H9 (cell line): ENCODE measurements around the gene DTYMK. TPM values are rescaled to one million over a fixed set of nuclear protein-coding genes. Genes with fewer than 3 reads are reported as not detected.

Source experiments
- DNase-seq: peaks from one replicate; pipeline ENCODE4 v3.0.0-alpha.2; 2017
- H2AFZ ChIP-seq: one replicate; pipeline ENCODE4 v1.6.1; 2013; ENCODE audit warnings: mild to moderate bottlenecking, low read length, control low read depth, moderate library complexity
- H2AK5ac ChIP-seq: 2 replicates; pipeline ENCODE4 v1.6.1; 2013; ENCODE audit warnings: low read length, control low read depth, mixed read lengths; ENCODE audit not compliant: insufficient read length
- H2BK120ac ChIP-seq: one replicate; pipeline ENCODE4 v1.6.1; 2013; ENCODE audit warnings: low read depth, mild to moderate bottlenecking, low read length, control low read depth, inconsistent platforms; ENCODE audit not compliant: poor library complexity, severe bottlenecking
- H2BK12ac ChIP-seq: 2 replicates; pipeline ENCODE4 v1.6.1; 2013; ENCODE audit warnings: low read length, control low read depth, mixed read lengths, low read depth; ENCODE audit not compliant: insufficient read length
- H2BK15ac ChIP-seq: 2 replicates; pipeline ENCODE4 v1.6.1; 2013; ENCODE audit warnings: low read depth, low read length, control low read depth
- H2BK20ac ChIP-seq: one replicate; pipeline ENCODE4 v1.6.1; 2013; ENCODE audit warnings: low read depth, mild to moderate bottlenecking, low read length, control low read depth, inconsistent platforms; ENCODE audit not compliant: poor library complexity, severe bottlenecking
- H2BK5ac ChIP-seq: 2 replicates; pipeline ENCODE4 v1.6.1; 2013; ENCODE audit warnings: low read length, control low read depth, mixed read lengths; ENCODE audit not compliant: insufficient read length
- H3K14ac ChIP-seq: 2 replicates; pipeline ENCODE4 v1.6.1; 2013; ENCODE audit warnings: low read length, control low read depth; ENCODE audit not compliant: insufficient read depth
- H3K18ac ChIP-seq: 2 replicates; pipeline ENCODE4 v1.6.1; 2013; ENCODE audit warnings: low read depth, mild to moderate bottlenecking, mixed read lengths, low read length, control low read depth; ENCODE audit not compliant: insufficient read length
- H3K23ac ChIP-seq: 2 replicates; pipeline ENCODE4 v1.6.1; 2013; ENCODE audit warnings: low read length, control low read depth, mixed read lengths, low read depth; ENCODE audit not compliant: insufficient read length
- H3K23me2 ChIP-seq: 2 replicates; pipeline ENCODE4 v1.6.1; 2013; ENCODE audit warnings: low read depth, mild to moderate bottlenecking, mixed read lengths, low read length, control low read depth; ENCODE audit not compliant: insufficient read length, poor library complexity, severe bottlenecking
- H3K27ac ChIP-seq: 2 replicates; pipeline ENCODE4 v1.5.1; 2013; ENCODE audit warnings: low read length, control low read depth, mixed read lengths, low read depth; ENCODE audit not compliant: insufficient read length
- H3K27me3 ChIP-seq: 2 replicates; pipeline ENCODE4 v1.6.1; 2013; ENCODE audit warnings: low read length, control low read depth, inconsistent platforms; ENCODE audit not compliant: insufficient read depth
- H3K4ac ChIP-seq: 2 replicates; pipeline ENCODE4 v1.6.1; 2013; ENCODE audit warnings: low read depth, mild to moderate bottlenecking, control low read depth, inconsistent platforms, low read length, moderate library complexity
- H3K4me1 ChIP-seq: 2 replicates; pipeline ENCODE4 v1.6.1; 2013; ENCODE audit warnings: low read length, control low read depth, inconsistent platforms; ENCODE audit not compliant: insufficient read depth
- H3K4me2 ChIP-seq: 2 replicates; pipeline ENCODE4 v1.6.1; 2013; ENCODE audit warnings: low read length, control low read depth, mixed read lengths; ENCODE audit not compliant: insufficient read length, insufficient read depth
- H3K56ac ChIP-seq: 2 replicates; pipeline ENCODE4 v1.6.1; 2013; ENCODE audit warnings: low read depth, mild to moderate bottlenecking, mixed read lengths, low read length, control low read depth; ENCODE audit not compliant: insufficient read length
- H3K79me1 ChIP-seq: 2 replicates; pipeline ENCODE4 v1.6.1; 2013; ENCODE audit warnings: low read depth, mild to moderate bottlenecking, moderate library complexity, low read length, control low read depth, inconsistent platforms; ENCODE audit not compliant: insufficient read depth, poor library complexity, severe bottlenecking
- H3K79me2 ChIP-seq: 2 replicates; pipeline ENCODE4 v1.6.1; 2013; ENCODE audit warnings: low read length, control low read depth, inconsistent platforms; ENCODE audit not compliant: insufficient read depth
- H3K9ac ChIP-seq: 2 replicates; pipeline ENCODE4 v1.6.1; 2013; ENCODE audit warnings: low read length, control low read depth, mixed read lengths; ENCODE audit not compliant: insufficient read length; ENCODE audit errors: extremely low read depth
- H3K9me3 ChIP-seq: one replicate; pipeline ENCODE4 v1.6.1; 2013; ENCODE audit warnings: low read depth, low read length, inconsistent platforms; ENCODE audit not compliant: control insufficient read depth
- H3T11ph ChIP-seq: one replicate; pipeline ENCODE4 v1.6.1; 2013; ENCODE audit warnings: mild to moderate bottlenecking, low read length, control low read depth, inconsistent platforms
- H4K20me1 ChIP-seq: one replicate; pipeline ENCODE4 v1.6.1; 2013; ENCODE audit not compliant: control insufficient read depth, insufficient read length, insufficient read depth
- H4K5ac ChIP-seq: 2 replicates; pipeline ENCODE4 v1.6.1; 2013; ENCODE audit warnings: low read depth, mild to moderate bottlenecking, mixed read lengths, low read length, control low read depth; ENCODE audit not compliant: insufficient read length
- H4K8ac ChIP-seq: replicated peaks from 2 replicates; pipeline ENCODE4 v1.6.1; 2013; ENCODE audit warnings: low read length, control low read depth, mixed read lengths, low read depth; ENCODE audit not compliant: insufficient read length
- H4K91ac ChIP-seq: 2 replicates; pipeline ENCODE4 v1.6.1; 2013; ENCODE audit warnings: low read depth, mild to moderate bottlenecking, moderate library complexity, mixed read lengths, low read length, control low read depth; ENCODE audit not compliant: insufficient read length
- H3K27ac Mint-ChIP-seq, 3 experiments: 2 replicates in 2 of 3; 3 replicates in 1 of 3; pipeline ENCODE4 v1.8.0; 2020 to 2021; ENCODE audit warnings: mixed read lengths in 3 of 3, mild to moderate bottlenecking in 1 of 3, moderate library complexity in 1 of 3
- H3K27me3 Mint-ChIP-seq: 2 replicates; pipeline ENCODE4 v1.8.0; 2021; ENCODE audit warnings: low read depth, mild to moderate bottlenecking, moderate library complexity, mixed read lengths
- H3K36me3 Mint-ChIP-seq, 3 experiments: 2 replicates in 2 of 3; 3 replicates in 1 of 3; pipeline ENCODE4 v1.8.0; 2020 to 2021; ENCODE audit warnings: low read depth in 3 of 3, mixed read lengths in 3 of 3; ENCODE audit not compliant: insufficient read depth in 1 of 3
- H3K4me1 Mint-ChIP-seq, 2 experiments: 2 replicates each; pipeline ENCODE4 v1.8.0; 2020; ENCODE audit warnings: mixed read lengths in 2 of 2
- H3K4me3 Mint-ChIP-seq, 2 experiments: 2 replicates in 1 of 2; 3 replicates in 1 of 2; pipeline ENCODE4 v1.8.0; 2020 to 2021; ENCODE audit warnings: mild to moderate bottlenecking in 2 of 2, mixed read lengths in 2 of 2, moderate library complexity in 1 of 2
- H3K9me3 Mint-ChIP-seq, 2 experiments: 2 replicates in 1 of 2; 3 replicates in 1 of 2; pipeline ENCODE4 v1.8.0; 2020; ENCODE audit warnings: mild to moderate bottlenecking in 2 of 2, mixed read lengths in 2 of 2, moderate library complexity in 1 of 2
- CTCF ChIP-seq: fragments of 200-600 bp; sonication (generic); conservative IDR thresholded peaks from 3 replicates; pipeline ENCODE4 v1.8.0; 2021; ENCODE audit warnings: antibody characterized with exemption, mild to moderate bottlenecking
- WGBS: extraction: QIAGEN DNeasy Blood & Tissue Kit; methylation state at CpG from one replicate; pipeline ENCODE4 v1.1.7; 2013; ENCODE audit warnings: missing lambda C conversion rate, low lambda C conversion rate, mixed read lengths; ENCODE audit not compliant: insufficient read length; ENCODE audit errors: extremely low coverage; 5-methylcytosine and 5-hydroxymethylcytosine counted together
- total RNA-seq: library from RNA; stranded (reverse); gene quantifications from 2 replicates; pipeline ENCODE4 v1.2.1, GENCODE V29; 2021

The DTYMK gene
- total RNA-seq, 1 experiment from 2014 or later: 76.0 TPM

GRCh38 chr2:241673189-241673663 is 13.4 kb downstream of the DTYMK start:
- no peak overlapping the region for H3K4ac ChIP-seq
- H2BK15ac ChIP-seq: no peak overlapping the region
- no peak overlapping the region for H3T11ph ChIP-seq
- no peak overlapping the region for H2BK12ac ChIP-seq
- WGBS: no CpG with 5 or more reads among the region's 18 CpGs
- H3K9me3 ChIP-seq: no peaks in the 10 kb centered on the region
- H3K27ac ChIP-seq: no peak overlapping the region
- Mint-ChIP-seq H3K36me3 (peaks cover 11 to 81% (median 62%) of the 10 kb centered on the region in 3 experiments; a peak in 6 of 7 replicates), H3K4me1 (peaks cover 0 to 2% of the 10 kb centered on the region in 2 experiments; a peak in 2 of 4 replicates), H3K9me3 (no peaks in the 10 kb centered on the region), H3K4me3 (no peak overlapping the region), H3K27ac (peak overlapping the region in 2 of 3 experiments; percentile 45 to 89; a peak in 2 of 7 replicates), H3K27me3 (no peaks in the 10 kb centered on the region)
- no peak overlapping the region for H3K18ac ChIP-seq
- no peak overlapping the region for H3K4me2 ChIP-seq
- H4K5ac ChIP-seq: no peak overlapping the region
- no peak overlapping the region for H3K14ac ChIP-seq
- no peak overlapping the region for H3K9ac ChIP-seq
- no peak overlapping the region for H3K23ac ChIP-seq
- DNase-seq: no peak
- H2AK5ac ChIP-seq: no peak overlapping the region
- no peaks in the 10 kb centered on the region for H3K79me2 ChIP-seq
- H3K79me1 ChIP-seq: no peaks in the 10 kb centered on the region
- no peaks in the 10 kb centered on the region for H3K4me1 ChIP-seq
- no peak overlapping the region for H4K91ac ChIP-seq
- no peak overlapping the region for H4K8ac ChIP-seq
- TF ChIP-seq CTCF: no peak
- H3K27me3 ChIP-seq: no peaks in the 10 kb centered on the region
- no peaks in the 10 kb centered on the region for H4K20me1 ChIP-seq
- no peak overlapping the region for H2BK20ac ChIP-seq
- no peak overlapping the region for H2AFZ ChIP-seq
- H2BK5ac ChIP-seq: no peak overlapping the region
- no peak overlapping the region for H3K56ac ChIP-seq
- H2BK120ac ChIP-seq: no peak overlapping the region
- no peaks in the 10 kb centered on the region for H3K23me2 ChIP-seq
